HepG2 (cell line): Measurements from ENCODE around the gene LIG4. TPM values are rescaled to one million over a fixed set of nuclear protein-coding genes. Genes with fewer than 3 reads are reported as not detected.

Experiments used
- ATAC-seq: fragments of 200-7000 bp; cut with Tn5 transposase; 3 replicates; pipeline ENCODE4 v1.9.1; 2020; ENCODE audit warnings: mild to moderate bottlenecking, moderate library complexity
- Bru-seq: library from RNA; stranded (reverse); fragments of 400-500 nt; gene quantifications from one replicate; lab custom pipeline; 2021; lab: Mats Ljungman, UMichigan
- BruChase-seq, 2 experiments: library from RNA; stranded (reverse); fragments of 400-500 nt; gene quantifications; one replicate each; lab custom pipeline; 2021; lab: Mats Ljungman, UMichigan
- BruUV-seq: library from RNA; stranded (reverse); fragments of 400-500 nt; replicated peaks from 2 replicates; lab custom pipeline; 2021; lab: Mats Ljungman, UMichigan
- CTCF ChIA-PET: fragments of 300-600 bp; formaldehyde crosslinking; extraction: SDS; loops from one replicate; lab custom pipeline; 2021; ENCODE audit warnings: low total read pairs, inconsistent platforms, low intra/inter-chr PET ratio; lab: Yijun Ruan, JAX
- POLR2A ChIA-PET: fragments of 350-600 bp; sonication (Branson Sonifier 250); formaldehyde crosslinking; loops from one replicate; lab custom pipeline; 2020; ENCODE audit warnings: antibody characterized with exemption, inconsistent platforms; lab: Yijun Ruan, JAX
- DNase-seq: peaks from one replicate; pipeline ENCODE4 v3.0.0-alpha.2; 2015; ENCODE audit warnings: low spot score
- FAIRE-seq: peaks from 3 replicates; lab custom pipeline; 2011; peaks lifted over from hg19 to GRCh38; lab: Jason Lieb, UNC
- H2AFZ ChIP-seq: one replicate; pipeline ENCODE4 v1.6.1; 2011; ENCODE audit warnings: low read length, inconsistent platforms
- H3K27ac ChIP-seq: fragments of 300-600 bp; 3 replicates; pipeline ENCODE4 v1.8.0; 2011; ENCODE audit warnings: mixed run types, mild to moderate bottlenecking, mixed read lengths, low read length, inconsistent platforms; ENCODE audit not compliant: insufficient read depth; ENCODE audit errors: extremely low read length
- H3K27me3 ChIP-seq, 2 experiments: fragments of 200-600 bp in 1 of 2; 2 replicates in 1 of 2; 3 replicates in 1 of 2; pipeline versions ENCODE4 v1.6.0 to v1.8.0; 2011; ENCODE audit warnings: low read length in 2 of 2, mild to moderate bottlenecking in 2 of 2, moderate library complexity in 2 of 2, inconsistent platforms in 1 of 2; ENCODE audit not compliant: insufficient read depth in 2 of 2, control insufficient read depth in 1 of 2
- H3K36me3 ChIP-seq, 2 experiments: fragments of 200-600 bp in 1 of 2; replicated peaks in 1 of 2; 2 replicates in 1 of 2; 3 replicates in 1 of 2; pipeline versions ENCODE4 v1.5.1 to v1.8.0; 2011; ENCODE audit warnings: low read length in 2 of 2, inconsistent platforms in 1 of 2; ENCODE audit not compliant: insufficient read depth in 2 of 2, control insufficient read depth in 1 of 2
- H3K4me1 ChIP-seq: 2 replicates; pipeline ENCODE4 v1.5.1; 2012; ENCODE audit warnings: low read length, inconsistent platforms; ENCODE audit not compliant: insufficient read depth
- H3K4me2 ChIP-seq: 2 replicates; pipeline ENCODE4 v1.6.0; 2011; ENCODE audit warnings: low read depth, low read length, inconsistent platforms
- H3K4me3 ChIP-seq, 3 experiments: fragments of 200-600 bp in 1 of 3; sonication (generic), shearing (Covaris generic) in 1 of 3; replicated peaks in 1 of 3; 2 replicates each; pipeline ENCODE4 v1.5.1; 2011 to 2016; ENCODE audit warnings: low read length in 3 of 3, inconsistent platforms in 2 of 3, low read depth in 2 of 3, mild to moderate bottlenecking in 2 of 3, control low read depth in 1 of 3, mixed read lengths in 1 of 3; ENCODE audit not compliant: insufficient read depth in 1 of 3
- H3K79me2 ChIP-seq: one replicate; pipeline ENCODE4 v1.6.1; 2011; ENCODE audit warnings: low read length, inconsistent platforms; ENCODE audit not compliant: insufficient read depth
- H3K9ac ChIP-seq: 2 replicates; pipeline ENCODE4 v1.6.0; 2011; ENCODE audit warnings: mild to moderate bottlenecking, low read depth, low read length, inconsistent platforms; ENCODE audit not compliant: insufficient read depth
- H3K9me3 ChIP-seq: 2 replicates; pipeline ENCODE4 v1.5.1; 2012; ENCODE audit warnings: mild to moderate bottlenecking, low read length
- H4K20me1 ChIP-seq: 2 replicates; pipeline ENCODE4 v1.6.0; 2011; ENCODE audit warnings: inconsistent platforms, mild to moderate bottlenecking, low read length, moderate library complexity; ENCODE audit not compliant: insufficient read depth
- CEBPZ ChIP-seq: IDR thresholded peaks from 2 replicates; pipeline ENCODE4 v1.6.1; 2012; ENCODE audit warnings: low read length, improper control_type of control experiment
- ELF1 ChIP-seq: sonication (generic); formaldehyde crosslinking; IDR thresholded peaks from 2 replicates; pipeline ENCODE4 v1.4.0; 2020; ENCODE audit warnings: missing genetic modification reagents
- FOXA3 ChIP-seq: IDR thresholded peaks from 2 replicates; pipeline ENCODE4 v1.6.1; 2016; ENCODE audit warnings: missing genetic modification reagents, missing compliant biosample characterization
- FOXK1 ChIP-seq: sonication (generic); formaldehyde crosslinking; IDR thresholded peaks from 2 replicates; pipeline ENCODE4 v1.4.0; 2020; ENCODE audit warnings: low read depth, missing genetic modification reagents, borderline replicate concordance
- HNRNPK ChIP-seq: fragments of 200-400 bp; formaldehyde crosslinking; IDR thresholded peaks from 2 replicates; pipeline ENCODE4 v1.6.1; 2018; ENCODE audit warnings: low read length, low read depth, moderate library complexity, mild to moderate bottlenecking; ENCODE audit not compliant: poor library complexity, severe bottlenecking
- MAZ ChIP-seq, 2 experiments: sonication (generic) in 1 of 2; formaldehyde crosslinking in 1 of 2; IDR thresholded peaks; 2 replicates each; pipeline versions ENCODE4 v1.5.0 to v1.6.1; 2012 to 2020; ENCODE audit warnings: low read depth in 2 of 2, mild to moderate bottlenecking in 2 of 2, borderline replicate concordance in 1 of 2, improper control_type of control experiment in 1 of 2, low read length in 1 of 2, missing genetic modification reagents in 1 of 2, moderate library complexity in 1 of 2
- MIER3 ChIP-seq: IDR thresholded peaks from 2 replicates; pipeline ENCODE4 v1.6.1; 2016; ENCODE audit warnings: missing compliant biosample characterization, borderline replicate concordance
- MTF1 ChIP-seq: sonication (generic); formaldehyde crosslinking; IDR thresholded peaks from 2 replicates; pipeline ENCODE4 v1.5.0; 2020; ENCODE audit warnings: missing genetic modification reagents
- POLR2A ChIP-seq, 2 experiments: IDR thresholded peaks; 2 replicates each; pipeline ENCODE4 v1.6.1; 2011; ENCODE audit warnings: low read depth in 2 of 2, low read length in 2 of 2, mild to moderate bottlenecking in 1 of 2, moderate library complexity in 1 of 2; ENCODE audit not compliant: insufficient read depth in 1 of 2
- RBFOX2 ChIP-seq: fragments of 200-400 bp; formaldehyde crosslinking; IDR thresholded peaks from 2 replicates; pipeline ENCODE4 v1.6.1; 2017; ENCODE audit warnings: low read depth, mild to moderate bottlenecking, low read length
- RFXAP ChIP-seq: sonication (generic); formaldehyde crosslinking; IDR thresholded peaks from 2 replicates; pipeline ENCODE4 v1.4.0; 2020; ENCODE audit warnings: missing genetic modification reagents, borderline replicate concordance
- SALL1 ChIP-seq: sonication (generic); formaldehyde crosslinking; IDR thresholded peaks from 2 replicates; pipeline ENCODE4 v1.8.0; 2022; ENCODE audit warnings: mild to moderate bottlenecking, missing genetic modification reagents
- XRCC5 ChIP-seq: fragments of 200-400 bp; formaldehyde crosslinking; optimal IDR thresholded peaks from 2 replicates; pipeline ENCODE3; 2017; ENCODE audit warnings: mild to moderate bottlenecking, low read length
- ZNF616 ChIP-seq: sonication (generic); formaldehyde crosslinking; IDR thresholded peaks from 2 replicates; pipeline ENCODE4 v1.5.0; 2020; ENCODE audit warnings: low read depth, mild to moderate bottlenecking, missing genetic modification reagents
- ZNF83 ChIP-seq: sonication (generic); formaldehyde crosslinking; IDR thresholded peaks from 2 replicates; pipeline ENCODE4 v1.4.0; 2020; ENCODE audit warnings: missing genetic modification reagents, mild to moderate bottlenecking, borderline replicate concordance
- WGBS: methylation state at CpG from one replicate; pipeline ENCODE4 v1.1.6; 2017; ENCODE audit warnings: low lambda C conversion rate; 5-methylcytosine and 5-hydroxymethylcytosine counted together
- in situ Hi-C: cut with HindIII; loops from 2 replicates; pipeline ENCODE4 v1.10.0; 2017; ENCODE audit warnings: low pct_unique_long_range_greater_than_20kb; ENCODE audit not compliant: extremely low pct_ligation_motif_present
- intact Hi-C: fragments of 100-400 bp; cut with micrococcal nuclease; formaldehyde crosslinking; loops from one replicate; pipeline ENCODE4 v1.10.0; 2022; ENCODE audit not compliant: unreplicated experiment
- long read RNA-seq, 2 experiments: library from RNA in 1 of 2; library from polyadenylated mRNA in 1 of 2; stranded (forward) in 1 of 2; unstranded in 1 of 2; transcript quantifications; one replicate each; pipeline ENCODE4 v2.0.0, GENCODE V29; 2019 to 2022
- polyA minus RNA-seq, 3 experiments: library from RNA; depleted of rRNA, polyadenylated mRNA; stranded (reverse); fragments of >200 nt; gene quantifications; 2 replicates each; pipeline ENCODE4 v1.2.3, GENCODE V29; 2011; ENCODE audit warnings: low replicate concordance in 1 of 3
- polyA plus RNA-seq, 8 experiments: library from polyadenylated mRNA; depleted of rRNA in 3 of 8; stranded (reverse) in 7 of 8; unstranded in 1 of 8; fragments of >200 nt; fragmentation: Illumina TruSeq in 4 of 8; extraction: Trizol in 4 of 8; gene quantifications; 2 replicates each; pipeline versions ENCODE4 v1.2.1 to v1.2.3, GENCODE V29; 2011 to 2016; ENCODE audit warnings: low read depth in 4 of 8, missing spikeins in 1 of 8, mixed read lengths in 1 of 8; ENCODE audit not compliant: insufficient read depth in 1 of 8
- total RNA-seq, 5 experiments: library from RNA; depleted of rRNA; stranded (reverse); fragments of >200 nt; fragmentation: Illumina TruSeq; extraction: Trizol; gene quantifications; 2 replicates each; pipeline ENCODE4 v1.2.3, GENCODE V29; 2016; ENCODE audit warnings: low read depth in 1 of 5
- TF ChIP-seq, protein P1 (sequence below): IDR thresholded peaks from 2 replicates; pipeline ENCODE4 v1.6.1; 2016; ENCODE audit warnings: mild to moderate bottlenecking, missing biosample characterization, missing genetic modification reagents

LIG4 gene
- 4.0 and 6.5 TPM in 2 replicates for total RNA-seq (2016; rRNA removed; fragmentation: Illumina TruSeq; extraction: Trizol)
- 0.09 and 0.20 TPM in 2 replicates for total RNA-seq (2016; cell fraction: cytosol; rRNA removed; fragmentation: Illumina TruSeq; extraction: Trizol; ENCODE audit: low read depth)
- total RNA-seq (2016; cell fraction: insoluble cytoplasmic fraction; rRNA removed; fragmentation: Illumina TruSeq; extraction: Trizol): 3.9 and 6.1 TPM in 2 replicates
- total RNA-seq (2016; cell fraction: membrane; rRNA removed; fragmentation: Illumina TruSeq; extraction: Trizol): 1.1 TPM in 2 replicates
- total RNA-seq (2016; cell fraction: nucleus; rRNA removed; fragmentation: Illumina TruSeq; extraction: Trizol): 4.8 and 5.4 TPM in 2 replicates
- polyA plus RNA-seq (2011; rRNA removed): 4.5 and 5.0 TPM in 2 replicates
- polyA plus RNA-seq (2011; cell fraction: cytosol; rRNA removed): 1.2 and 2.0 TPM in 2 replicates
- polyA plus RNA-seq (2011; cell fraction: nucleus; rRNA removed): 6.0 and 11.1 TPM in 2 replicates
- 6.3 and 7.9 TPM in 2 replicates for polyA plus RNA-seq (2012)
- polyA plus RNA-seq (2016; cell fraction: cytosol; fragmentation: Illumina TruSeq; extraction: Trizol; ENCODE audit: low read depth): 0.09 TPM in 2 replicates
- 4.8 and 5.7 TPM in 2 replicates for polyA plus RNA-seq (2016; cell fraction: insoluble cytoplasmic fraction; fragmentation: Illumina TruSeq; extraction: Trizol; ENCODE audit: low read depth)
- 0.58 and 0.64 TPM in 2 replicates for polyA plus RNA-seq (2016; cell fraction: membrane; fragmentation: Illumina TruSeq; extraction: Trizol; ENCODE audit: low read depth)
- polyA plus RNA-seq (2016; cell fraction: nucleus; fragmentation: Illumina TruSeq; extraction: Trizol; ENCODE audit: insufficient read depth, low read depth): 11.9 and 12.1 TPM in 2 replicates
- polyA minus RNA-seq (2011; rRNA and poly(A)+ RNA removed; ENCODE audit: low replicate concordance): 0.88 and 2.3 TPM in 2 replicates
- 2.0 and 2.9 TPM in 2 replicates for polyA minus RNA-seq (2011; cell fraction: cytosol; rRNA and poly(A)+ RNA removed)
- polyA minus RNA-seq (2011; cell fraction: nucleus; rRNA and poly(A)+ RNA removed): 5.0 and 7.8 TPM in 2 replicates
- Bru-seq, nascent RNA: percentile 68 among the genes with signal in this experiment
- BruChase-seq, experiment 1, labeled RNA remaining after a 6-hour chase: percentile 75 among the genes with signal in this experiment
- percentile 76 among the genes with signal in this experiment for BruChase-seq, experiment 2, labeled RNA remaining after a 2-hour chase
- long read RNA-seq, experiment 1, partial matches to known transcripts: 0 of 1 reads
- long read RNA-seq, experiment 1, other reads (novel, unspliced or antisense): 1 of 1 reads
- long read RNA-seq, experiment 2, partial matches to known transcripts: 0 of 3 reads
- long read RNA-seq, experiment 2, other reads (novel, unspliced or antisense): 3 of 3 reads

GRCh38 chr13:108215436-108215835 lies at the start of gene LIG4:
Gene LIG4 (minus strand): TSS chr13:108215536. CDS start chr13:108211268, 4,268 bp downstream.
- H3K27ac ChIP-seq: peak within 1 kb of the TSS; percentile 43
- peak within 1 kb of the TSS; percentile 53; the same call in 1 of the 2 replicates for H3K9ac ChIP-seq
- CTCF ChIA-PET: no interaction called here
- H3K4me2 ChIP-seq: peak within 1 kb of the TSS; percentile 74
- WGBS: 2% methylated on average over 22 of the region's 26 CpGs
- ATAC-seq (peak; percentile 74), DNase-seq (peak; percentile 79), FAIRE-seq (peak; percentile 52)
- intact Hi-C loops (loop anchor here (5.0 kb wide), 1 partner anchor 38 kb away; no protein-coding TSS in a partner anchor), in situ Hi-C loops (loop anchor here (25.0 kb wide), 1 partner anchor 1897 kb away; no protein-coding TSS in a partner anchor)
- H3K9me3 ChIP-seq: no peaks in the 10 kb centered on the region
- peaks cover 32% of the 10 kb centered on the region for H3K4me1 ChIP-seq
- H2AFZ ChIP-seq: no peak within 1 kb of the TSS
- peaks cover 28% of the 10 kb centered on the region for H3K79me2 ChIP-seq
- H3K27me3 ChIP-seq: no peaks in the 10 kb centered on the region; a peak in 1 of 5 replicates
- H4K20me1 ChIP-seq: no peaks in the 10 kb centered on the region
- H3K36me3 ChIP-seq: no peaks in the 10 kb centered on the region
- no TSS peak for BruUV-seq
- peak within 1 kb of the TSS; percentile 45 to 67 (median 61) for H3K4me3 ChIP-seq
- POLR2A ChIA-PET: no interaction called here
- TF ChIP-seq MAZ (IDR thresholded peaks at IDR 0.05; ENCODE audit: borderline replicate concordance, low read depth, low read length) (no peak), MAZ (CRISPR knock-in tag; IDR thresholded peaks at IDR 0.05; ENCODE audit: low read depth) (0 out of 2 replicates have a peak, but pooled peaks have one; percentile 44), RFXAP (CRISPR knock-in tag) (no peak), HNRNPK (peak; percentile 96), FOXA3 (CRISPR knock-in tag) (0 out of 2 replicates have a peak, but pooled peaks have one; percentile 23), CEBPZ (no peak), FOXK1 (peak; percentile 62; the same call in 1 of the 2 replicates), ZNF83 (CRISPR knock-in tag) (no peak), MTF1 (CRISPR knock-in tag) (no peak), POLR2A (IDR thresholded peaks at IDR 0.05; ENCODE audit: insufficient read depth in 1 of 2, low read depth in 2 of 2, low read length in 2 of 2) (peak; percentile 37 to 55; a peak in 2 of 4 replicates), MIER3 (CRISPR knock-in tag) (0 out of 2 replicates have a peak, but pooled peaks have one; percentile 22), RBFOX2 (peak; percentile 66), XRCC5 (peak; percentile 55), ELF1 (CRISPR knock-in tag) (peak; percentile 81), SALL1 (peak; percentile 47), ZNF616 (no peak)
- TF ChIP-seq, protein P1, sequence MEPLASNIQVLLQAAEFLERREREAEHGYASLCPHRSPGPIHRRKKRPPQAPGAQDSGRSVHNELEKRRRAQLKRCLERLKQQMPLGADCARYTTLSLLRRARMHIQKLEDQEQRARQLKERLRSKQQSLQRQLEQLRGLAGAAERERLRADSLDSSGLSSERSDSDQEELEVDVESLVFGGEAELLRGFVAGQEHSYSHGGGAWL (CRISPR knock-in tag): 0 out of 2 replicates have a peak, but pooled peaks have one; percentile 21
